KMS-11 (cell line): ENCODE data around the gene TROAP.
"Not testable (repeated sequence)": the region's sequence is repeated elsewhere in the genome, so short reads cannot be mapped to it uniquely, and the experiment has no call there.

ENCODE experiments used
- H2AFZ ChIP-seq: fragments of 200-600 bp; sonication (generic); 2 replicates; pipeline ENCODE4 v1.6.1; 2016; ENCODE audit warnings: antibody characterized with exemption, mixed run types, low read depth
- H3K27ac ChIP-seq: fragments of 200-600 bp; sonication (generic); 2 replicates; pipeline ENCODE4 v1.6.1; 2016; ENCODE audit warnings: mild to moderate bottlenecking, mixed run types
- H3K27me3 ChIP-seq: fragments of 200-600 bp; sonication (generic); 2 replicates; pipeline ENCODE4 v1.6.1; 2017; ENCODE audit warnings: mild to moderate bottlenecking, low read depth, mixed run types, moderate library complexity; ENCODE audit not compliant: insufficient read depth
- H3K36me3 ChIP-seq: fragments of 200-600 bp; sonication (generic); 2 replicates; pipeline ENCODE4 v1.6.1; 2017; ENCODE audit warnings: mild to moderate bottlenecking, mixed run types; ENCODE audit not compliant: insufficient read depth
- H3K4me1 ChIP-seq: fragments of 200-600 bp; sonication (generic); 2 replicates; pipeline ENCODE4 v1.6.1; 2016; ENCODE audit warnings: mild to moderate bottlenecking, low read depth, mixed run types; ENCODE audit not compliant: poor library complexity, severe bottlenecking
- H3K4me2 ChIP-seq: fragments of 200-600 bp; sonication (generic); 2 replicates; pipeline ENCODE4 v1.7.0; 2016; ENCODE audit warnings: mild to moderate bottlenecking, mixed run types
- H3K4me3 ChIP-seq: fragments of 200-600 bp; sonication (generic); IDR thresholded peaks from 2 replicates; pipeline ENCODE4 v1.6.1; 2017; ENCODE audit warnings: low read depth, low read length, mixed read lengths; ENCODE audit not compliant: insufficient read depth
- H3K79me2 ChIP-seq: fragments of 200-600 bp; sonication (generic); 2 replicates; pipeline ENCODE4 v1.6.1; 2016; ENCODE audit warnings: low read depth, mixed run types; ENCODE audit not compliant: insufficient read depth
- H3K9ac ChIP-seq: fragments of 200-600 bp; sonication (generic); 2 replicates; pipeline ENCODE4 v1.6.1; 2016; ENCODE audit warnings: mild to moderate bottlenecking, mixed run types
- H4K20me1 ChIP-seq: fragments of 200-600 bp; sonication (generic); 2 replicates; pipeline ENCODE4 v1.6.1; 2016; ENCODE audit warnings: mild to moderate bottlenecking, mixed run types; ENCODE audit not compliant: insufficient read depth
- TF ChIP-seq, protein P1 (sequence below): fragments of 200-600 bp; sonication (generic); conservative IDR thresholded peaks from 2 replicates; pipeline ENCODE4 v1.6.1; 2017; ENCODE audit warnings: low read depth, mild to moderate bottlenecking, antibody characterized with exemption, low read length, moderate library complexity, mixed read lengths

TROAP gene

DNA sequence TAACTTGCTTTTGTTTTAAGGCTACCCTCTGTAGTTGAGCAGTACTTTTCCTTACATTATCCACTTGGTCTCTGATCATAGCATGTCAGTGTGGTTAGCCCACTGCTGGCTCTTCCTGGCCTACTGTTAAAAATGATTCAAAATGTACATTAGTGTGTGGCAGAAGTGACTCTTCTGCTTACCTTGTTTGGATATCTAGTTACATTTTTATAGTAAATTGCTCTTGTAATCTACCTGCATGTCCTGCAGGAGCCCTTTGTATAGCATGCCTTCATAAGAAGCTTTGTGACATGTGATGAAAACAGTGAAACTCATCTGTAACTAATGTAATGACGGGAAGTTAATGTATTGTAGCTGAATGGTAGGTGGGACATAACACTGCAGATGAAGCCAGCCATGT is 52.4 kb downstream of the TROAP start:
- peaks cover 98% of the 10 kb centered on the region for H3K79me2 ChIP-seq
- H3K4me3 ChIP-seq = no peak overlapping the region
- H2AFZ ChIP-seq = no peak overlapping the region
- no peak overlapping the region for H3K4me2 ChIP-seq
- no peak overlapping the region for H3K9ac ChIP-seq
- H3K27me3 ChIP-seq = no peaks in the 10 kb centered on the region
- H4K20me1 ChIP-seq = peaks cover 15% of the 10 kb centered on the region
- H3K4me1 ChIP-seq = peaks cover 45% of the 10 kb centered on the region
- TF ChIP-seq, protein P1, sequence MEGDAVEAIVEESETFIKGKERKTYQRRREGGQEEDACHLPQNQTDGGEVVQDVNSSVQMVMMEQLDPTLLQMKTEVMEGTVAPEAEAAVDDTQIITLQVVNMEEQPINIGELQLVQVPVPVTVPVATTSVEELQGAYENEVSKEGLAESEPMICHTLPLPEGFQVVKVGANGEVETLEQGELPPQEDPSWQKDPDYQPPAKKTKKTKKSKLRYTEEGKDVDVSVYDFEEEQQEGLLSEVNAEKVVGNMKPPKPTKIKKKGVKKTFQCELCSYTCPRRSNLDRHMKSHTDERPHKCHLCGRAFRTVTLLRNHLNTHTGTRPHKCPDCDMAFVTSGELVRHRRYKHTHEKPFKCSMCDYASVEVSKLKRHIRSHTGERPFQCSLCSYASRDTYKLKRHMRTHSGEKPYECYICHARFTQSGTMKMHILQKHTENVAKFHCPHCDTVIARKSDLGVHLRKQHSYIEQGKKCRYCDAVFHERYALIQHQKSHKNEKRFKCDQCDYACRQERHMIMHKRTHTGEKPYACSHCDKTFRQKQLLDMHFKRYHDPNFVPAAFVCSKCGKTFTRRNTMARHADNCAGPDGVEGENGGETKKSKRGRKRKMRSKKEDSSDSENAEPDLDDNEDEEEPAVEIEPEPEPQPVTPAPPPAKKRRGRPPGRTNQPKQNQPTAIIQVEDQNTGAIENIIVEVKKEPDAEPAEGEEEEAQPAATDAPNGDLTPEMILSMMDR = no peak
- peak overlapping the region; percentile 20; the same call in 1 of the 2 replicates for H3K27ac ChIP-seq
- H3K36me3 ChIP-seq = no peaks in the 10 kb centered on the region

DNA sequence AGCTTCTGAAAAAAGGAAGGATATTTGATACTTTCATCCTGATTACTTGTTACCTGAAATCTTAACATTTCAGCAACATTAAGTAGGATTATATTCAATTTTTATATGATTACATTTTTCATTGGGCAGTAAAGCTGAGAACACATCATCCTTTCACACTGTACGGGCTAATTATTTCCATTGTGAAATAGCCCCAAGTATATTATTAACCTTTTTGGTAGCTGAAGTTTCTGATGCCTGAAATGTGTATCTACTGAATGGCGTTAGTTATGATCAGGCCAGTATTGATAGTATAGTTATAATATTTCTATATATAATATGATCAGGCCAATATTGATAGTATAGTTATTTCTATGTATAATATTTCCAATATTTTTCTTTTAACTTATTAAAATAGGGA is 54.3 kb downstream of the TROAP start:
- Histone ChIP-seq H3K4me3 (no peak overlapping the region), H3K27ac (no peak overlapping the region), H4K20me1 (peaks cover 25% of the 10 kb centered on the region), H3K4me2 (no peak overlapping the region), H3K27me3 (no peaks in the 10 kb centered on the region), H3K36me3 (no peaks in the 10 kb centered on the region), H3K4me1 (peaks cover 26% of the 10 kb centered on the region), H2AFZ (no peak overlapping the region), H3K9ac (no peak overlapping the region), H3K79me2 (peaks cover 96% of the 10 kb centered on the region)
- TF ChIP-seq, protein P1 = no peak

DNA sequence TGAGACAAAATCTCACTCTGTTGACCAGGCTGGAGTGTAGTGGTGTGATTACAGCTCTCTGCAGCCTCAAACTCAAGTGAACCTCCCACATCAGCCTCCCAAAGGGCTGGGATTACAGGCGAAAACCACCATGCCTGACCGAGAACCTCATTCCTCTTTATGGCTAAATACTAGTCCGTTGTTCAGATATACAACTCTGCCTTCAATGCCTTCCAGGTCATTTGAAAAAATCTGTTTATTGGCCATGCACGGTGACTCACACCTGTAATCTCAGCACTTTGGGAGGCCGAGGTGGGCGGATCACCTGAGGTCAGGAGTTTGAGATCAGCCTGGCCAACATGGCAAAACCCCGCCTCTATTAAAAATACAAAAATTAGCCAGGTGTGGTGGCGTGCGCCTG is 57.1 kb downstream of the TROAP start:
- not testable (repeated sequence) for H2AFZ ChIP-seq, H3K36me3 ChIP-seq, H3K9ac ChIP-seq, H3K27ac ChIP-seq, H3K4me2 ChIP-seq, H3K4me3 ChIP-seq, H3K4me1 ChIP-seq, H3K27me3 ChIP-seq
- peaks cover 97% of the 10 kb centered on the region for H3K79me2 ChIP-seq
- peaks cover 28% of the 10 kb centered on the region for H4K20me1 ChIP-seq
